HEK293T (cell line): ENCODE results near the gene CFAP299.

Experiments
- BHLHE40 ChIP-seq: fragments of 450-650 bp; IDR thresholded peaks from 2 replicates; pipeline ENCODE4 v1.6.1; 2016; ENCODE audit warnings: mild to moderate bottlenecking, moderate library complexity, borderline replicate concordance
- L3MBTL2 ChIP-seq: fragments of 450-650 bp; conservative IDR thresholded peaks from 2 replicates; pipeline ENCODE4 v1.6.1; 2016; ENCODE audit warnings: mild to moderate bottlenecking
- NFRKB ChIP-seq: fragments of 450-650 bp; IDR thresholded peaks from 2 replicates; pipeline ENCODE4 v1.6.1; 2016; ENCODE audit warnings: mild to moderate bottlenecking, moderate library complexity
- SP1 ChIP-seq: fragments of 450-650 bp; IDR thresholded peaks from 2 replicates; pipeline ENCODE4 v1.6.1; 2017
- SUZ12 ChIP-seq: fragments of 450-650 bp; IDR thresholded peaks from 2 replicates; pipeline ENCODE4 v1.6.1; 2016; ENCODE audit warnings: mild to moderate bottlenecking
- TARDBP ChIP-seq: fragments of 450-650 bp; IDR thresholded peaks from 2 replicates; pipeline ENCODE4 v1.6.1; 2016
- ZNF384 ChIP-seq: fragments of 450-650 bp; IDR thresholded peaks from 2 replicates; pipeline ENCODE4 v1.6.1; 2016

- TF ChIP-seq L3MBTL2: no peak
- TF ChIP-seq SUZ12: no peak
- TF ChIP-seq SP1: no peak
- no peak for TF ChIP-seq BHLHE40
- no peak for TF ChIP-seq NFRKB
- TF ChIP-seq TARDBP: no peak
- no peak for TF ChIP-seq ZNF384
These were observed 664.4 kb downstream of the CFAP299 start for GRCh38 chr4:80999943-81000342.
